ENCODE data around the gene INKA2.

Gene INKA2

DNA sequence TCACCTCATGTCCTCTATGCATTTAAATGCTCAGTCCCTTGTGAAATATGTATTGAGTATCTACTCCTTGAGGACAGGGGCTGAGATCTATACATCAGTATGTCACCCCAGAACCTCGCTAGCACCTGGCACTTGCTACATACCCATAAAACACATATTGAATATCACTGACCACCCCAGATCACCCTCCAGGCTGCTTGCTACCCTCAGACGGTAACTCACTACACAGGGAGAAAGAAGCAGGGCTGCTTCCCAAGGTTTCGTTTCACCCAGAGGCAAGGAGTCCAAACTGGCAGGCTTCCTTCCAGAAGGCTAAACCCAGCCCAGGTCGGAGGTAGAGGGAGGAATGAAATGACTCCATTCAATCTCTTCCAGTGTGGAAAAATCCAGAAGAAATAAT lies 8.5 kb downstream of the INKA2 start:
- DNase-seq (ENCODE audit: low read depth), result no peak
- H3K4me3 ChIP-seq (ENCODE audit: low read depth, low read length), result no peak overlapping the region
- TF ChIP-seq, protein P1, sequence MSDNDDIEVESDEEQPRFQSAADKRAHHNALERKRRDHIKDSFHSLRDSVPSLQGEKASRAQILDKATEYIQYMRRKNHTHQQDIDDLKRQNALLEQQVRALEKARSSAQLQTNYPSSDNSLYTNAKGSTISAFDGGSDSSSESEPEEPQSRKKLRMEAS (IDR thresholded peaks at IDR 0.05; ENCODE audit: low read depth, low read length), result no peak
- TF ChIP-seq POLR2A (IDR thresholded peaks at IDR 0.05; ENCODE audit: extremely low read depth, insufficient read length) (no peak), MYC (IDR thresholded peaks at IDR 0.05; ENCODE audit: low read depth, low read length) (no peak)
- TF ChIP-seq, protein P2, sequence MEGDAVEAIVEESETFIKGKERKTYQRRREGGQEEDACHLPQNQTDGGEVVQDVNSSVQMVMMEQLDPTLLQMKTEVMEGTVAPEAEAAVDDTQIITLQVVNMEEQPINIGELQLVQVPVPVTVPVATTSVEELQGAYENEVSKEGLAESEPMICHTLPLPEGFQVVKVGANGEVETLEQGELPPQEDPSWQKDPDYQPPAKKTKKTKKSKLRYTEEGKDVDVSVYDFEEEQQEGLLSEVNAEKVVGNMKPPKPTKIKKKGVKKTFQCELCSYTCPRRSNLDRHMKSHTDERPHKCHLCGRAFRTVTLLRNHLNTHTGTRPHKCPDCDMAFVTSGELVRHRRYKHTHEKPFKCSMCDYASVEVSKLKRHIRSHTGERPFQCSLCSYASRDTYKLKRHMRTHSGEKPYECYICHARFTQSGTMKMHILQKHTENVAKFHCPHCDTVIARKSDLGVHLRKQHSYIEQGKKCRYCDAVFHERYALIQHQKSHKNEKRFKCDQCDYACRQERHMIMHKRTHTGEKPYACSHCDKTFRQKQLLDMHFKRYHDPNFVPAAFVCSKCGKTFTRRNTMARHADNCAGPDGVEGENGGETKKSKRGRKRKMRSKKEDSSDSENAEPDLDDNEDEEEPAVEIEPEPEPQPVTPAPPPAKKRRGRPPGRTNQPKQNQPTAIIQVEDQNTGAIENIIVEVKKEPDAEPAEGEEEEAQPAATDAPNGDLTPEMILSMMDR (IDR thresholded peaks at IDR 0.05; ENCODE audit: low read depth, low read length), result no peak

DNA sequence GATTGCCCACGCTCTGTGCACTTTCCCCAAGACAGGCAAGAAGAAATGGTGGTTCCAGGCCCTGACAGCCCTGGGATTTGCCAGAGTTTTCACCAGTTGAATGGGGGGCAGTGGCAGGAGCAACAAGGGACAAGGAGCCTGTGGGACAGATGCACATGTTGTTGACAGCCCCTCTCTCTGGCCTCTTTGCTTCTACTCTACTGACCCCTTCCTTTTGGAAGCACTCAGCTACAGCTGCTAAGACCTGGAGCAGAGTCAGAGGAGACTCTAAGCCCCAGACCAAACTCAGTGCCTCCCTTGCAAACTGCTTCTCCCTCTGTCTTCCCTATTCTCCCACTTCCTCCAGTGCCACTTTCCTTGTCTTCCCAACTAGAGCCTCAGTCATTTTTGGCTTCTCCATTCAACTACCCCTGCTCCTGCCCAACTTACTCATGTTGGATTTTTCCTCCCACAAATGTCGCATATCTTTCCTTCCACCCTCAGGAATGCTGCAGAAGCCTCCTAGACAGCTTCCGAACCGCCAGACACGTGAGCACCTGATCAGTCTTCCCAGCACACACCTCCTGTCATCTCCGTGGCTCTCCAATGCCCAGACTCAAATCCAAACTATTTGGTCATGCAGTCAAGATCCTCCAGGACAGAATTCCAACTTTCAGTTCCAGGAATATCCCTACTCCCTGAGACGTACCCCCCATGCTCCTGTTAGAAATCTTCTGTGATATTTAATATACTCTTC lies 9.1 kb downstream of the INKA2 start:
- no peak for DNase-seq (ENCODE audit: low read depth)
- TF ChIP-seq, protein P2 (IDR thresholded peaks at IDR 0.05; ENCODE audit: low read depth, low read length), result no peak
- TF ChIP-seq, protein P1 (IDR thresholded peaks at IDR 0.05; ENCODE audit: low read depth, low read length), result no peak
- no peak for TF ChIP-seq MYC (IDR thresholded peaks at IDR 0.05; ENCODE audit: low read depth, low read length)
- TF ChIP-seq POLR2A (IDR thresholded peaks at IDR 0.05; ENCODE audit: extremely low read depth, insufficient read length), result no peak
- no peak overlapping the region for H3K4me3 ChIP-seq (ENCODE audit: low read depth, low read length)

DNA sequence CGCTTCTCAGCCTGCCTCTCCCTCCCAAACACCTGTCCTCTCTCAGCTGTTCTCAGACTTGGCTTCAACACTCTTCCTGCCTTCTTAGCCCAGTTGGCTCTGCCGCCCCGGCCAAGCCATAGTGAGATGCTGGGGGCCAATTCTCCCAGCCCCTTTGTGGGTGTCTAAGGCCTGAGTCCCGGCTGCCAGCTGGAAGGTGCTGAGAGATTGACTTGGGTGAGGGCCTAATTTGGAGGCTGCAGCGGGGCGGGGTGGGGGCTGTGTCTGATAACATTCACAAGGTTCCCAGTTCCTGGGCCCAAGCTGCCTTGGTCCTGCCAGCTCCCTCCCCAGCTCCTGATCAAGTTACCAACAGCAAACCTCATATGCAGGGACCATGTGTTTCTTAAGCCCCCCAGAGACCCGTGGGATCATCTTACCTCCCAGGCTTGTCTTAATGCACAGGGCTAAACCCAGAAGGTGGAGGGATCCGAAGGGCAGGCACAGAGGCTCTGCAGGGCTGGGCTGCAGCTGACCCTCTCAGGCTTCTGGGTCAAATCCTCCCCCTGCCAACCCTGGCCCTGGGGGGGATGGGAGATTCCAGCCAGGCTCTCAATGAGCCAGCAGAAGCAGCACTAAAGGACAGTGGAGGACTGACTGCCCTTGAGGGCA lies 9.8 kb downstream of the INKA2 start:
- DNase-seq (ENCODE audit: low read depth), result no peak
- H3K4me3 ChIP-seq (ENCODE audit: low read depth, low read length), result no peak overlapping the region
- no peak for TF ChIP-seq MYC (IDR thresholded peaks at IDR 0.05; ENCODE audit: low read depth, low read length)
- TF ChIP-seq, protein P2 (IDR thresholded peaks at IDR 0.05; ENCODE audit: low read depth, low read length), result no peak
- TF ChIP-seq, protein P1 (IDR thresholded peaks at IDR 0.05; ENCODE audit: low read depth, low read length), result no peak
- no peak for TF ChIP-seq POLR2A (IDR thresholded peaks at IDR 0.05; ENCODE audit: extremely low read depth, insufficient read length)

DNA sequence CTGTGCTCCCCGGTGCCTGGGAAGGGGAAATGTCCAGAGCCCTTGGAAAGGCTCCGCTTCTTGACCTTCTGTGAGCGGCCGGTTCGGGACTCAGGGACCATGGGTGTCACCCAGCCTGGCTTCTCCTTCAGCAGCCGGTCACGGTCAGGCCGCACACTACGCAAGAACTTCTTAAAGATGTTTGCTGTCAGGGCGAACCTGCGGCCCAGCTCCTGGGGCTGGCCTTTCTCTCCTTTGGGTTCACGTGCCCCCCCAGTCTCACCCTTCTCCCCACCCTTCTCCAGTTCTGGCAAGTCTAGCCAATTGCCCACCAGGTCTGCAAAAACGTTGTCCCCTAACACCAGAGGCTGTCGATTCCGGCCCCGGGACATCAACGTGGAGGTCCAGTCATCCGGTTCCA lies 12.1 kb downstream of the INKA2 start:
- no peak overlapping the region for H3K4me3 ChIP-seq (ENCODE audit: low read depth, low read length)
- TF ChIP-seq, protein P2 (IDR thresholded peaks at IDR 0.05; ENCODE audit: low read depth, low read length), result no peak
- TF ChIP-seq, protein P1 (IDR thresholded peaks at IDR 0.05; ENCODE audit: low read depth, low read length), result no peak
- TF ChIP-seq POLR2A (IDR thresholded peaks at IDR 0.05; ENCODE audit: extremely low read depth, insufficient read length) (no peak), MYC (IDR thresholded peaks at IDR 0.05; ENCODE audit: low read depth, low read length) (no peak)
- no peak for DNase-seq (ENCODE audit: low read depth)

DNA sequence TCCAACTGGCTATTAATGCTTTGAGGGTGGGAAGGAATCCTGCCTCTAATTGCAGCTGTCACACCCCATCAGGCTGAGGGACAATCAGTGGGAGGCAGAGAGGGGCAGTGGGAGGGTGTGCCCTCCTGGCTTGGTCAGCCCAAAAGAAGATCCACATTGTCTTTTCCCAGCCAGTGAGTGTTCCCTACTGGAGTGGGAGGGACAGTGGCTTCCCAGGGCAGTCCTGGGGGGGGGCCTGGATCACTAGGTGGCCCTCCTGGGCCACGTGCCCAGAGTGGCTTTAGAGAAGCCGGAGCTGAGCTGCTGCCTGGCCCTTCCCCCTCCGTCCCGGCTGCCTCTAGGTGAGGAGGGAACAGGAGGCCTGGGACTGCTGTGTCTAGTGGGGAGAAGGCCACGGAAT lies 14.0 kb downstream of the INKA2 start:
- DNase-seq (ENCODE audit: low read depth), result no peak
- no peak overlapping the region for H3K4me3 ChIP-seq (ENCODE audit: low read depth, low read length)
- TF ChIP-seq, protein P1 (IDR thresholded peaks at IDR 0.05; ENCODE audit: low read depth, low read length), result no peak
- TF ChIP-seq MYC (IDR thresholded peaks at IDR 0.05; ENCODE audit: low read depth, low read length) (no peak), POLR2A (IDR thresholded peaks at IDR 0.05; ENCODE audit: extremely low read depth, insufficient read length) (no peak)

DNA sequence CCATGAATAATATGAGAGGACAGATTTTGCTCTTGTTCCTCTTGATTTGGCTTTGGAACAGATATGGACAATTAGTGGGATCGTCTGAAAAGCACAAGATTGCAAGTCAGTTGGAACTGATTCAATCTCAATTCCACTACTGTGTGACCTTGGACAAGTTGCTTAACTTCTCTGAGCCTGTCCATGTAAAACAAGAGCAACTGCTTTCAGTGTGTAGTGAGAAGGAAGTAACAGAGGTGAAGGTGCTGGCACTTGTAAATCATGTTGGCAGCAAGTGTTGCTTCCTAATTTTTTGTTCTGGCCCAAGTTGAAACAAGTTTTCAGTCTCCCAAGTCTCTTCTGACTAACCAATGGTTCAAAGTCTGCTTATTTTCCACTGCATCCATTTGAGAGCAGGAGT lies 15.3 kb downstream of the INKA2 start:
- no peak for DNase-seq (ENCODE audit: low read depth)
- TF ChIP-seq, protein P1 (IDR thresholded peaks at IDR 0.05; ENCODE audit: low read depth, low read length), result no peak
- no peak for TF ChIP-seq MYC (IDR thresholded peaks at IDR 0.05; ENCODE audit: low read depth, low read length)
- TF ChIP-seq POLR2A (IDR thresholded peaks at IDR 0.05; ENCODE audit: extremely low read depth, insufficient read length), result no peak
- TF ChIP-seq, protein P2 (IDR thresholded peaks at IDR 0.05; ENCODE audit: low read depth, low read length), result no peak
- no peak overlapping the region for H3K4me3 ChIP-seq (ENCODE audit: low read depth, low read length)
